ENCODE results near the gene DPH6. TPM values are rescaled to one million over a fixed set of nuclear protein-coding genes. Genes with fewer than 3 reads are reported as not detected.

Gene DPH6
- polyA plus RNA-seq, 1 experiment = 11.8 TPM

- H3K27me3 ChIP-seq (ENCODE audit: control insufficient read depth, insufficient read depth, low read length) = no peaks in the 10 kb centered on the region
- no peaks in the 10 kb centered on the region for H3K9me3 ChIP-seq (ENCODE audit: control insufficient read depth, insufficient read depth, low read length)
- no peak overlapping the region for H3K4me3 ChIP-seq (ENCODE audit: low read depth, low read length)
- H3K27ac ChIP-seq (ENCODE audit: low read depth, low read length) = no peak overlapping the region
- CTCF ChIA-PET = interaction anchor here (0.6 kb wide), 1 partner anchor 469 kb away, joined by 3 read pairs; no protein-coding TSS in a partner anchor
- no peak for DNase-seq (ENCODE audit: low read depth, low spot score)
- TF ChIP-seq CTCF (IDR thresholded peaks at IDR 0.05; ENCODE audit: low read depth, low read length) = no peak
- POLR2A ChIA-PET = no interaction called here
Measured at GRCh38 chr15:35555244-35555643, 9.3 kb upstream of the DPH6 start.

- H3K9me3 ChIP-seq (ENCODE audit: control insufficient read depth, insufficient read depth, low read length) = no peaks in the 10 kb centered on the region
- ChIA-PET CTCF (no interaction called here), POLR2A (no interaction called here)
- TF ChIP-seq CTCF (IDR thresholded peaks at IDR 0.05; ENCODE audit: low read depth, low read length) = no peak
- no peaks in the 10 kb centered on the region for H3K27me3 ChIP-seq (ENCODE audit: control insufficient read depth, insufficient read depth, low read length)
- H3K27ac ChIP-seq (ENCODE audit: low read depth, low read length) = no peak overlapping the region
- H3K4me3 ChIP-seq (ENCODE audit: low read depth, low read length) = no peak overlapping the region
- no peak for DNase-seq (ENCODE audit: low read depth, low spot score)
Measured at GRCh38 chr15:35550957-35551356, 5.0 kb upstream of the DPH6 start.

GRCh38 chr15:35549567-35549966 lies 3.6 kb upstream of the DPH6 start:
- CTCF ChIA-PET = no interaction called here
- POLR2A ChIA-PET = no interaction called here

GRCh38 chr15:35548435-35548834 lies 2.5 kb upstream of the DPH6 start:
- Histone ChIP-seq H3K27ac (ENCODE audit: low read depth, low read length) (no peak overlapping the region), H3K27me3 (ENCODE audit: control insufficient read depth, insufficient read depth, low read length) (no peaks in the 10 kb centered on the region), H3K9me3 (ENCODE audit: control insufficient read depth, insufficient read depth, low read length) (no peaks in the 10 kb centered on the region), H3K4me3 (ENCODE audit: low read depth, low read length) (no peak overlapping the region)
- TF ChIP-seq CTCF (IDR thresholded peaks at IDR 0.05; ENCODE audit: low read depth, low read length) = no peak
- ChIA-PET CTCF (no interaction called here), POLR2A (no interaction called here)
- no peak for DNase-seq (ENCODE audit: low read depth, low spot score)

More at GRCh38 chr15:35549567-35549966, 3.6 kb upstream of the DPH6 start:
- no peak for TF ChIP-seq CTCF (IDR thresholded peaks at IDR 0.05; ENCODE audit: low read depth, low read length)
- DNase-seq (ENCODE audit: low read depth, low spot score) = no peak
- Histone ChIP-seq H3K27me3 (ENCODE audit: control insufficient read depth, insufficient read depth, low read length) (no peaks in the 10 kb centered on the region), H3K9me3 (ENCODE audit: control insufficient read depth, insufficient read depth, low read length) (no peaks in the 10 kb centered on the region), H3K27ac (ENCODE audit: low read depth, low read length) (no peak overlapping the region), H3K4me3 (ENCODE audit: low read depth, low read length) (no peak overlapping the region)

- CTCF ChIA-PET = no interaction called here
Measured at GRCh38 chr15:35547775-35548364, 1.9 kb upstream of the DPH6 start.

More at GRCh38 chr15:35547775-35548364, 1.9 kb upstream of the DPH6 start:
- H3K4me3 ChIP-seq (ENCODE audit: low read depth, low read length) = no peak overlapping the region
- no peaks in the 10 kb centered on the region for H3K9me3 ChIP-seq (ENCODE audit: control insufficient read depth, insufficient read depth, low read length)
- TF ChIP-seq CTCF (IDR thresholded peaks at IDR 0.05; ENCODE audit: low read depth, low read length) = no peak
- POLR2A ChIA-PET = no interaction called here
- no peak overlapping the region for H3K27ac ChIP-seq (ENCODE audit: low read depth, low read length)
- H3K27me3 ChIP-seq (ENCODE audit: control insufficient read depth, insufficient read depth, low read length) = no peaks in the 10 kb centered on the region
- DNase-seq (ENCODE audit: low read depth, low spot score) = no peak

Measured in AG04450 (cell line).